ENCODE measurements around the gene C5orf24. TPM values are rescaled to one million over a fixed set of nuclear protein-coding genes. Genes with fewer than 3 reads are reported as not detected.

Gene C5orf24
- total RNA-seq, 1 experiment from 2014 or later: 18.2 TPM

GRCh38 chr5:134893748-134894505, 48.2 kb downstream of the C5orf24 start:
- no peak for TF ChIP-seq EZH2 (IDR thresholded peaks at IDR 0.05; ENCODE audit: low read length, unreplicated experiment)
- no peak for TF ChIP-seq CTCF (conservative IDR thresholded peaks at IDR 0.05; ENCODE audit: low read depth, low read length)
- TF ChIP-seq EZH2phosphoT487 (IDR thresholded peaks at IDR 0.05; ENCODE audit: borderline replicate concordance, low read length): no peak
- Histone ChIP-seq H3K79me2 (ENCODE audit: low read length) (no peaks in the 10 kb centered on the region), H3K4me3 (ENCODE audit: low read length) (no peak overlapping the region), H2AFZ (ENCODE audit: low read length) (no peak overlapping the region), H3K36me3 (ENCODE audit: low read depth, low read length) (no peaks in the 10 kb centered on the region), H3K27ac (ENCODE audit: low read length) (no peak overlapping the region), H4K20me1 (ENCODE audit: low read length) (no peaks in the 10 kb centered on the region), H3K27me3 (ENCODE audit: low read length) (no peaks in the 10 kb centered on the region), H3K9me3 (ENCODE audit: low read length) (no peaks in the 10 kb centered on the region), H3K4me1 (ENCODE audit: insufficient read depth, low read length) (no peaks in the 10 kb centered on the region), H3K9me2 (replicated peaks; ENCODE audit: low read length) (no peaks in the 10 kb centered on the region), H3K9ac (ENCODE audit: low read length) (no peak overlapping the region), H3K4me2 (ENCODE audit: low read length) (no peak overlapping the region), H3F3A (ENCODE audit: low read length, unreplicated experiment) (no peaks in the 10 kb centered on the region)
- no peak for DNase-seq
- POLR2A ChIA-PET (ENCODE audit: unreplicated experiment): no interaction called here
- ATAC-seq: no peak
- intact Hi-C loops (cut with micrococcal nuclease): no loop called here
- CTCF ChIA-PET: no interaction called here
- BruUV-seq (replicated peaks): no TSS peak

GRCh38 chr5:134902071-134902801, 56.5 kb downstream of the C5orf24 start:
- H3K9me2 ChIP-seq (replicated peaks; ENCODE audit: low read length): no peaks in the 10 kb centered on the region
- H4K20me1 ChIP-seq (ENCODE audit: low read length): no peaks in the 10 kb centered on the region
- H3K4me1 ChIP-seq (ENCODE audit: insufficient read depth, low read length): peaks cover 6% of the 10 kb centered on the region; the same call in 1 of the 2 replicates
- H3K4me3 ChIP-seq (ENCODE audit: low read length): no peak overlapping the region
- intact Hi-C loops (cut with micrococcal nuclease): loop anchor here (5.0 to 10.0 kb wide), 2 partner anchors 120 to 433 kb away; no protein-coding TSS in a partner anchor
- H3K27me3 ChIP-seq (ENCODE audit: low read length): no peaks in the 10 kb centered on the region
- DNase-seq (peak; percentile 9), ATAC-seq (no peak)
- no peak overlapping the region for H3K27ac ChIP-seq (ENCODE audit: low read length)
- no peaks in the 10 kb centered on the region; the same call in 1 of the 2 replicates for H3K36me3 ChIP-seq (ENCODE audit: low read depth, low read length)
- H3K4me2 ChIP-seq (ENCODE audit: low read length): no peak overlapping the region
- no TSS peak for BruUV-seq (replicated peaks)
- TF ChIP-seq EZH2 (IDR thresholded peaks at IDR 0.05; ENCODE audit: low read length, unreplicated experiment): no peak
- no peak for TF ChIP-seq CTCF (conservative IDR thresholded peaks at IDR 0.05; ENCODE audit: low read depth, low read length)
- no peak for TF ChIP-seq EZH2phosphoT487 (IDR thresholded peaks at IDR 0.05; ENCODE audit: borderline replicate concordance, low read length)
- H3K9me3 ChIP-seq (ENCODE audit: low read length): no peaks in the 10 kb centered on the region
- peaks cover 9% of the 10 kb centered on the region for H3K79me2 ChIP-seq (ENCODE audit: low read length)
- no peak overlapping the region for H3K9ac ChIP-seq (ENCODE audit: low read length)
- ChIA-PET CTCF (no interaction called here), POLR2A (ENCODE audit: unreplicated experiment) (interaction anchor here (0.6 kb wide), 1 partner anchor 582 kb away, joined by 3 read pairs; no protein-coding TSS in a partner anchor)
- no peak overlapping the region for H2AFZ ChIP-seq (ENCODE audit: low read length)
- H3F3A ChIP-seq (ENCODE audit: low read length, unreplicated experiment): no peaks in the 10 kb centered on the region

Data from PC-3 (cell line).